ENCODE data around the gene PAN3.
"Not testable (repeated sequence)": the region's sequence is repeated elsewhere in the genome, so short reads cannot be mapped to it uniquely, and the experiment has no call there.

The PAN3 gene

DNA sequence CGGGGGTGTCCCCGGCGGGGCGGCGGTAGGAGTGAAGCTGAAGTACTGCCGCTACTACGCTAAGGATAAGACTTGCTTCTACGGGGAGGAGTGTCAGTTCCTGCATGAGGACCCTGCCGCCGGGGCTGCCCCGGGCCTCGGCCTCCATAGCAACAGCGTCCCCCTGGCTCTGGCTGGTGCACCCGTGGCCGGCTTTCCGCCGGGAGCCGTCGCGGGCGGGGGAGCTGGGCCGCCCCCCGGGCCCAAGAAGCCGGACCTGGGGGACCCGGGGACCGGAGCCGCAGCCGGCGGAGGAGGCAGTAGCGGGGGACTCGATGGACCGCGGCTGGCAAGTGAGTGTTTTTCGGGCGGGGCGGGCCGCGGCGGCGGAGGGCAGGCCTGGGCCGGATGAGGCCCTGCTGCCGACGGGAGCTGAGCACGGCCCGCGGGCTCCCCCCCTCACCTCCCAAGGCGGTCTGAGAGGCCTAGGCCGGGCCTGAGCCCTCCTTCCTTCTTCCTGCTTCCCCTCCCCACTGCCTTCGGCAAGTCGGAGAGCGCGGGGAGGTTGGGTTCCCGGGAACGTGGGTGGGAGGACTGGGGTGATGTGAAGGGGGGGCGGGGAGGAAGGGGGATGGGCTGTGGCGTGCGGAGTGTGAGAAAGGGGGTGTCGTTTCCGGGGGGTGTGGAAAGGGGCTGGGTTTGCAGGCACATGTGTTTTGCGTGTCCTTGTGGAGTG lies 568 bp downstream of the PAN3 start:
- DNase-seq = peak; percentile 42

DNA sequence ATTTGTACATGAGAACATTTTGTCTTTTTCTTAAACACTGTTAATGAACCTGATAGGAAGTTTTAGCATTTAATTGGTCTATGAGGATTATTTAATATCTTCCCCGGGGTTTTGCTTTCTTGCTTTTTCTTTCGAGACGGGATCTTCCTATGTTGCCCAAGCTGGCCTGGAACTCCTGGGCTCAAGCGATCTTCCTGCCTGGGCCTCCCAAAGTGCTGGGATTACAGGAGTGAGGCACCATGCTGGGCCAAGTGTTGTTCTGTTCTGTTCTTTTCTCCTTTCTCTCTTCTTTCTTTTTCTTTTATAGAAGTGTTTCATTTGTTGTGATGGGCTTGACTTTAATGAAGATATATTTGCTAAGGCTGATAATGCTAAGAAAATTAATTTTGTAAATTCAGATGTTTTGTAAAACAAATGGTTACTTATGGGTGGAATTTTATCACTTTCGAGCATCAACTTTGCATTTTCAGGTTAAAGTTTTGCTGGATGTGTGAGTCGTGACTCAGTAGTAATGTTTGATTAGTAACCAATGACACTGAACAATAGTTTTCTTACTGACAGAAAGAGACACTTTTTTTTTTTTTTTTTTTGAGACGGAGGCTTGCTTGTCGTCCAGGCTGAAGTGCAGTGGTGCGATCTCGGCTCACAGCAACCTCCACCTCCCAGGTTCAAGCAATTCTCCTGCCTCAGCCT lies 2.2 kb downstream of the PAN3 start:
- DNase-seq = no peak

DNA sequence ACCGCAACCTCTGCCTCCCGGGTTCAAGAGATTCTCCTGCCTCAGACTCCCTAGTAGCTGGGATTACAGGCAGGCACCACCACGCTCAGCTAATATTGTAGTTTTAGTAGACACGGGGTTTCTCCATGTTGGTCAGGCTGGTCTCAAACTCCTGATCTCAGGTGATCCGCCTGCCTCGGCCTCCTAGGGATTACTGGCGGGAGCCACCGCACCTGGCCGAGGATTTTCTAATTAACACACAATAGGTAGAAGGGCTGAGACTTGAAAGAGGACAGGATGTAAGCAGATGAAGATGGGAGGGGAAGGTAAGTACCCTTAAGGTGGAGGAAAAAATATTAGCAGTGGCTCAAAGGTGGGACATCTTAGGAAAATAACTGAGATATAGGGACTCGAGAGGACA lies 3.2 kb downstream of the PAN3 start:
- DNase-seq = not testable (repeated sequence)

DNA sequence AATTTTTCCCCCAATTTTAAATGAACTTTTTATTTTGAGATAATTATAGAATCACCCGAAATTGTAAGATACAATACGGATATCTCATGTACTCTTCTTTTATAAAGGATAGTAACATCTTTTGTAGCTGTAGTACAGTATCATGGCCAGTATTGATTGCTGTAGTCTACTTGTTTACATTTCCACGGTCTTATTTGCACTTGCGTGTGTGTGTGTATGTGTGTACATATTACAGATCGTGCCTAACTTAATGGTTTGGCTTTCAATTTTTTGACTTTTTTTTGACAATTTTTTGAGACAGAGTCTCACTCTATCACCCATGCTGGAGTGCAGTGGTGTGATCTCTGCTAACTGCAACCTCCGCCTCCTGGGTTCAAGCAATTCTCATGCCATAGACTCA lies 6.7 kb downstream of the PAN3 start:
- no peak for DNase-seq

DNA sequence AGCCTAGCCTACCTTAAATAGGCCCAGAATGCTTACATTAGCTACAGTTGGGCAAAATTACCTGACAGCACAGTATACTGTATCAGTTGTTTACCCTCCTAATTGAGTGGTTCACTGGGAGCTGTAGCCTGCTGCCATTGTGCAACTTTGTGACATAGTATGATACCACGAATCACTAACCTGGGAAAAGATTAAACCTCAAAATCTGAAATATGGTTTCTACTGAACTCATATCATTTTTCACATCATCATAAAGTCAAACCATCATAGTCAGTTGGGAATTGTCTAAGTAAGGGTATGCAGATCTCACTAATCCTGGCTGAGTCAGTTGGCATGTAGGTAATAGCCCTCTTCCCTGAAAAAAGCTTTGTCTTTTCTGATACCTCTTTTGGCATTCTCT lies 9.2 kb downstream of the PAN3 start:
- DNase-seq = no peak

DNA sequence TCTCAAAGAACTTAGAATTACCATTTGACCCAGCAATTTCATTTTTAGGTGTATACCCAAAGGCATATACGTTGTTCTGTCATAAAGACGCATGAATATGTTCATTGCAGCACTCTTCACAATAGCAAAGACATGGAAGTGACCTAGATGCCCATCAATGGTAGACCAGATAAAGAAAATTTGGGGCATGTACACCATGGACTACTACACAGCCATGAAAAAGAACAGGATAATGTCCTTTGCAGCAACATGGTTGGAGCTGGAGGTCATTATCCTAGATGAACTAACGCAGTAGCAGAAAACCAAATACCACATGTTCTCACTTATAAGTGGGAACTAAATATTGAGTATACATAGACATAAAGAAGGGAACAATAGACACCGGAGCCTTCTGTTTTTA lies 20.7 kb downstream of the PAN3 start:
- no peak for DNase-seq

DNA sequence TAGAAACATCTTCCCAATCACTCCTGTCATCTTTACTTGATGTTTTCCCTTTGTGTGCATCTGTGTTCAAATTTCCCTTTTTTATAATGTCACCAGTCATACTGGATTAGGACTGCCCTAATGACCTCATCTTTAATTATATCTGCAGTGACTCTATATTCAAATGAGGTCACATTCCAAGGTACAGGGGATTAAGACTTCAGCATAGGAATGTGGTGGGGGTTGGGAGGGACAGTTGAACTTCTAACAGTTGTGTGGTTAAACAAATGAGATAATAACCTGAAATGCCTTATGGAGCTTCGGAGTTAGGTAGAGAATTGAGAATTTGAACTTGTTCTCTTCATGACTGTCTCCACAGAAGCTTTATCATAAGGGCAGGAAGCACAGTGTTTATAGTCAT lies 23.0 kb downstream of the PAN3 start:
- no peak for DNase-seq

DNA sequence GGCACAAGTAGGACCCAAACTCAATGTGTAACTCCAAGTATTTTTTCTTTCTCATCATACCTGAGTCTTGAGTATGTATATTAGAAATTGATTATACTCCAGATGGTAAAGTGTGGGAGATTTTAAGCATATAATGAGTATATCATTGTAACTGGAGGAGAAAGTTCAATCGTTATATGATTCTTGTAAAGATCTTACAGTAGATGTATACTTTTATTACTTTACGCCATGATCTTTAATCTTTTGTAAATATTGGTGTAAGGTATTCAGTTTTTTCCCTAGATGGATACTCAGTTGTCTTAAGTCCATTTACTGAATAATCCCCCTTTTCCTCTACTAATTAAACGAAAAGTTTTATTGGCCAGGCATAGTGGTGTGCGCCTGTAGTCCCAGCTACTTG lies 25.2 kb downstream of the PAN3 start:
- no peak for DNase-seq

DNA sequence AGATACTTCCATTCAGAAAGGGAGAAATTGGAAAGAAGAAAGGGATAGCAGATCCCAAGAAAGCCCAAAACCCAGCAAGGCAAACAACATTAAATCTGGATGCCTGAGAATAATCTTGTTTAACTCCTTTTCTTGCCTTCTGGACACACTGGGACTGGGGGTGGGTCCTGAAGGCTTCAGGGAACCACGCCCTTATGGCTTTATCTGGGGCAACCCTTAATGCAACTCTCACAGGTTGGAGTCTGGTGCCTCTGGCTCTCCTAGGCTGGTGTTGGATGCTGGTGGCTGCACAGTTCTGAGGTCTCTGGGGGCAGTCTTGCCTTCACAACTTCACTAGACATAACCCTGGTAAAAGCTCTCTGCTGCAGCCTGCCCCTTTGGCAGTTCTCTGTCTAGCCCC lies 27.9 kb downstream of the PAN3 start:
- DNase-seq = no peak

DNA sequence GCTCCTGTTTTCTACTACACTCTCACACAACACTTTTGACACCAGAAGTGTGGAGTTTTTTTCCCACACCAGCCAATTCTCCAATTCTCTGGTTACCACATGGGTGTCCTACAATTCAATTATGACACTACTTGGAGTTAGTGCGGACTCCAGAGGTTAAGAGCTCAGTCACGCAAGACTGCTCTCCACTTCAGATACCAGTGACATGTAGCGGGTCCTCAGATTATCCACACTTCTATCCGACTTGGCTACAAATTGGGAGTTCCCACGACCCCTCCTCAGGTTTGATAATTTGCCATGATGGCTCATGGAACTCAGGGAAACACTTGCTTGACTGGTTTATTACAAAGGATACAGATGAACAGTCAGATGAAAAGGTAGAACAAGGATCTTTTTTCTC lies 32.9 kb downstream of the PAN3 start:
- DNase-seq = no peak

DNA sequence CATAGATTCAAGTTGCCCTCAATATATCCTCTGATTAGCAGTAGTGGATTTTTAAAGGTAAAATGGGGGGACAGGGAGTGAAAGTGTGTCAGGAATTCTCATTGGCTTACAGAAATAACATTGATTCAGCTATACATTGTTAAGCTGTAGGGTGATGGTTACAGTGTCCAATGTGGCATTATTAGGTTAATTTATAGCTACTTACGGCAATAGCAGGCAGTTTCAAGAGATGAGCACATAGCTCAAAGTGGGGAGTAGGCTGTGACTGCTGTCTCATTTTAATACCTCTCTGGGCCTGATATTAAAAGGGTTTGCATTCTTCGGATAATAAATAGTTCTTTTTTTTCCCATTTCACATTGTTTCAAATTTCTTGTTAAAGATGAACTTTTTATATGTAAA lies 34.6 kb downstream of the PAN3 start:
- no peak for DNase-seq

DNA sequence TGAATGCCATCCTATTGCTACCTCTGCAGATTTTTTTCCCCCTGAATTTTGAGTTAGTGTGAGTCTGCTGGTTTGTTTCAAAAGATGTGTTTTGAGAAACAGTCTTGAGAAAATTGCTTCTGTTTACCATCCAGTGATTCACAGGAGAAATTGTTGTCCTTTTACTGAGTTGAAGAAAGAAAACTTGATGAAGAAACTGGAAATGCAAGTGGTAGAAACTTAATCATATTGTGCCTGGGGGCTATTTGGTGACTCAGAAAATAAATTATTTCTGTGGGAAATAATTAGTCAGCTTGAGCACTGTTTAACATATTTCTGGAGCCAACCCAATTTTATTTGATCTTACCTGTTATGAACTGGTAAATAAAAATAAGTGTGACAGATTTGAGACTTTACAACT lies 35.4 kb downstream of the PAN3 start:
- no peak for DNase-seq

DNA sequence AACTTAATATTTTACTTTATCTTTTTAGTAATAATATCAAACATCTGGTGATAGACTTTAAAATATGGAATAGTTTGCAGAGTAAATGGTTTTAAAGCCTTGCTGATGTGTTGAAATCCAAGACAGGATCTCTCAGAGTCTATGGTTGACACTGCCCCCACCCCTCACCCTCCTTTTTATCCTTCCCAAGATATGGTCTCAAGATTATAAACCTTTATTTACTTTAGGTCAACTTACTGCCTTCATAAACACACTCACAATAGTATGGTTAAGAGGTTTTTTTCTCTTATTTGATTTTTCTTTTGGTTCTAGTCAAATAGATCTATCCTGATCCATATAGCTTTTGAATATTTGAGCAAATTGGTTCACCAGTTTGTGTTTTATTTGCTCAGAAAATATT lies 39.0 kb downstream of the PAN3 start:
- no peak for DNase-seq

DNA sequence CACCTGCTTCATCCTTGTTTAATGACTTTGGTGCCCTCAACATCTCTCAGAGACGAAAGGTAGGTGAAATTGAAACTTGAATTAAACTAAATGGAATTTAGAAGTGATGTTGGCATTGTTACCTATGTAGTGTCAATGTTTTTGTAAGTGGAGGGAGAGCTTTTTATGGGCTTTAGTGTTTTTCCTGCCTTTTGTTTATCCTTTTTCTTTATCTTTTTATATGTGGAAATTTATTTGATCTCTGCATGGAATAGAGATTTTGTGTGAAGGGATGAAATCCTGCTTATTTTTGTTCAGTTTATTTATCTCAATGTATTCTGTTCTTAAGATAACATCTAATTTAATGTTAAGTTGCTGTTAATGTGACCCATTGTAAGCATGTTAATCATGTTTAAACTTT lies 39.5 kb downstream of the PAN3 start:
- DNase-seq = no peak

DNA sequence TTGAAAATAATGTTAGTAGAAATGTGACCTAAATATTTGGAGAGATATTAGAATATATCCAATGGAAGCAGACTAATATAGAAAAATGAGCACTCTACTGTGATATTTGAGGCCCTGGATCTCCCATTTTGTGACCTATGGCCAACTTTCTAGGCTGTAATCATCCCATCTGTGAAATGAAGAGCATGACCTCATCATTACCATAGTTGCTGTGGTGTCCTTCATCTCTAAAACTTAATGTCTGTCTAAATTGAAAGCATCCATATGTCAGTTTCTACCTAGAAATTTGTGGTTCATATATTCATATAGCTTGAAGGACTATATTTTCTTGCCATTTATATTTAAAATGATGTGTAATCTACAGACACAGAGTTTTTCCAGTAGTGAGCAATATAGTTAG lies 41.6 kb downstream of the PAN3 start:
- no peak for DNase-seq

DNA sequence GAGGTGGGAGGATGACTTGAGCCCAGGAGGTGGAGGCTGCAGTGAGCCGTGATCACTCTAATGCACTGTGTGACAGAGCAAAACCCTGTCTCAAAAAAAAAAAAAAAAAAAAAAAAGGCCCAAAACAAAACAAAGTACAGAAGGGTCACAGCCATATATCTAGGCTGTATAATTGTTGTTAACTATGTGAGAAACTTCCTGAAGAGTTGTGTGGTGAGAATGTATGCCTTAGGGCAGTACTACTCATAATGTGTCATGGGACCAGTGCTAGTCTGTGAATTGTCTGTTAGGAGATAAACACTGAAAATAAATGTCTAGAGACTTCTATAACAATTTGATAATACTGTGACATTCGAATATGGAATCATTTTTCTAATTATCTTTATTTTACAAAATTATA lies 43.1 kb downstream of the PAN3 start:
- no peak for DNase-seq

DNA sequence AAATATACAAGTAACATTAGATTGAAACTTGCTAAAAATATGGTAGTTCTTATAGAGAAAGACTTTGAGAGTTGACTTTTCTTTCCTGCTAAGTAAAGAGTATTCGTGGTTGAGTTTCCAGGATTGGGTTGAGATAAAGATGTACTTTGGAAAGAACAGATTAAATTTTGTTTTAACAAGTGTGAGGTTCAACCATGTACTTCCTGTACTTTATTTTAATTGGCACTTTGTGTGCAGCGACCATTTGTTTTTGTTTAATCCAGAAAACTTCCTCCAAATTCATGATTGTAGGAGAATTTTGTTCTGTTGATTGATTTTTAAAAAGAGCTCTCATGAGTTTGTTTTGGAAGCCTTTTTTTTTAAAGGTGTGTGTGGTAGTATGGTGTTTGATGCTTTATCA lies 46.9 kb downstream of the PAN3 start:
- no peak for DNase-seq

DNA sequence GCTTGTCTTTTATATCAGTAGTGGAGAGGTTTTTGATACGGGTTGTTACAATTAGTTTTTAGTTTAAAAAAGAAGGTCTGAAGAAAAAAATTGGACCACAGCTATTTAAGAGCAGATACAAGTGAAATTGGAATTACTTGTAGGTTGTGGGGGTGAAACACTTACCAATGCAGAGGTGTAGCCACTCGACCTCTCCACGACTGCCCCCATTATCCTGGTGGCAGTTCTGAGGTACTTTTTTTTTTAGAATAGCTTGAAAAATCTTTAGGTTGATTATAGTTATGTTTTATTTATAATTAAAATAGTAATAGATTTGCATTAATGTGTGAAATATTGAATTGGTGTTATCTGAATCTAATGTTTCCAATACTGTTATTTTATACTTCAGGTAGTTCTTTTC lies 60.7 kb downstream of the PAN3 start:
- DNase-seq = no peak

DNA sequence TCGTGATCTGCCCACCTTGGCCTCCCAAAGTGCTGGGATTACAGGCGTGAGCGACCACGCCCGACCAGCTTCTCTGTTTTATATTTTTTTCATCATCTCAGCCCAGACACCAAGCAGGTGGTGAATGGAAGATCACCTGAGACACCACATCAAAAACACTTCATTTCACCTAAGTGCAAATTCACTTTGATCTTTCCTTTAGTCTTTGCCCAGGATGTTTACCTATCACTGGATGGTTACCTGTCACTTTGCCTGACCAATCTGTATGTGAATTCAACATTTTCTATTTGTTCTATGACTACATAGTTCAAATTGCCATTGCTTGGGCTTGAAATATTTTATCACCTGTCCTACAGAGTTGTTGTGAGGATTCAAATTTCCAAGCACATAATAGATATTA lies 65.7 kb downstream of the PAN3 start:
- no peak for DNase-seq

DNA sequence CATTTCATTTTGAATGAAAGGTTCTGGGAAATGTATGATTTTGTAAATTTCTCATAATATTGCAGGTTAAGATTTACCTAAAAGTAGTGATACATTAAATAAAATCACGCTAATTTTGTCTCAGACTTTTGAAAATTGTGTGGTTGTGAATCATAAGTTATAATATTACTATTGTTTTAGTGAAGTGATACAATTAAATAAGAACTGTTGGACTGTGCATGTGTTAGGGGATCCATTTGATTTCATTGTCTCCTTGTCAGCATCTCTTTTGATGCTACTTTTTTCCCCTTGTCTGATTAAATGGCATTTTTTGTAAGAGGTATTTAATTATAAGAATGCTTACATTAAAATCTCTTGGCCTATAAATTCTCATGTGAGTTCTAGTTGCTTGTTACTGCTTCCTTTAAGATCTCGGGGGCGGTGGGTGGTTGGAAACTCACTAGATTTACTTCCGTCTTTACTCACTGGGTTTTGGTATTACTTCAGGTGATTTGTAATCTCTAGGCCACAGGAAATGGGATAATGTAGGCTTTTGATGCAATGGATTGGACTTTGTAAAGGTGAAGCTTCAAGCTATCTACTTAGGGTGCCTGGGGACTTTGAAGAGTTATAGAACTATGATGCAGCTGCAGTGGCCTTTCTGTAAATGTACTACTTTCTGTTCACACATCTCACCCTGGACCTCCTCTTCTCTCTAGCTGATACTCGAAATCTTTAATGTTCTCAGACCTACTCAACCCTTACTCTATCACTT lies 66.5 kb downstream of the PAN3 start:
- DNase-seq = no peak

DNA sequence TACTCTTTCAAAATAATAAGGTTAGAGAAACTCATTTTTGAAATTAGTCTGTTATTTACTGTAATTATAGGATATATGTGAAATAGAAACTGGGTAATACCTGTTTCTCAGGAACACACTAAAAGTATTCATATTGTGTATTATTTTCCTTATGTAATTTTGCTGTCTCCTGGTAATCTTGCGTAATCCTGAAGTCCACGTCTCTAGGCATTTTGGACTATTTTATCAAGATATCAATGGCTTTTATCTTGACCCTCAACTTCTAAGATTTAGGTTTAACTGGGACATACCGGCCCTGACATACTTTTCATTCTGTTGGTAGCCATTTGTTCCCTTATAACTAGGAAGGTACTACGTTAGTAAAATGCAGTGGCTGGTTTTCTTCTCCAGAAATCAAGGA lies 80.3 kb downstream of the PAN3 start:
- no peak for DNase-seq

DNA sequence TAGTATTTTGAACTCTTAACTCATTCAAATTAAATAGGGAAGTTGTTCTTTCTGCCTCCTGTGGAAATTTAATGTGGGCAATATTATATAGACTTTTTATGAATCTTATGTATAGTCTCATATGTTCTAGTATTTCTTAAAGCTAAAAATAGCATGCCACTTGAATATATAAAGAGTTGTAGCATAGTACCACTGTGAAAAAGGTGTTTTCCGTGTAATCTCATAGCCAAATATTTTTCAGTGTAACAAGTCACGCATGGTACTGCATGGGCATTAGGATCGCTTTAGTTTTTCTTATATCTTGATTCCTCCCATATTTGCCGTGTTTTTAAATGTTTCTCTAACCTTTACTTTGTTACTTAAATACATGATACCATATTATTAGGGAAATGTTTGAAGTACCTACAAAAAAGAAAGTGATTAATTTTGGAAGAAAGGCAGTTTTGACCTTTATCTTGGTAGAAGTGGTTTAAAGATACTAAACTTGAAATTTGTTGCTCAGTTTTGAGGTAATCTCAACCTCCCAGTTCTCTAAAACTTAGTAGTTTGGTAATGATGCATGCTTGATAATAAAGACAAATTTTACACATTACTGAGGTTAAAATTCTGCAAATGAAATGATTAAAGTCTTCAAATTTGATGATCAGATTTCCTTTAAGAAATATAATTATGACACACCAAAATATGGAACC lies 81.2 kb downstream of the PAN3 start:
- no peak for DNase-seq

DNA sequence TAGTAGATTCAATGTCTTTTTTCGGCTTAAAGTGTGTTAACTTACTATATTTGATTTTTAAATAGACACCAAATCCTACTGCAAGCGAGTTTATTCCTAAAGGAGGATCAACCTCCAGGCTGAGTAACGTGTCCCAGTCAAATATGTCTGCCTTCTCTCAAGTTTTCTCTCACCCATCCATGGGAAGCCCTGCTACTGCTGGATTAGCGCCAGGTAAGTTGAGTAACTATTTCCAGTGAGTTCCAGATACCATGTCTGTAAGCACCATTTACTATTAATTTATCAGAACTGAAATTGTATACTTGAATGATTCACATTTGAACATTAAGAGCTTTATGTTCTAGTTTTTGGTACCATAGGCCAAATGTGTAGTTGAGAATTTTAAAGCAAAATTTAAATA lies 81.8 kb downstream of the PAN3 start:
- no peak for DNase-seq

Data from NCI-H446 treated with DMSO at 0.1 percent for 48 hours (cell line).